Fibroblast of lung (primary cell): ENCODE data around the gene FAM117B.

Source experiments
- EZH2 ChIP-seq: IDR thresholded peaks from 2 replicates; pipeline ENCODE4 v1.5.1; 2012; ENCODE audit warnings: low read length, control low read depth, mild to moderate bottlenecking; ENCODE audit errors: missing control alignments
- TF ChIP-seq, protein P1 (sequence below), 2 donors: IDR thresholded peaks in 1 of 2; conservative IDR thresholded peaks in 1 of 2; 1 replicate in 1 of 2; 2 replicates in 1 of 2; pipeline ENCODE4 v1.5.1; 2011 to 2012; ENCODE audit warnings: low read length in 2 of 2, control low read depth in 1 of 2, inconsistent platforms in 1 of 2, low read depth in 1 of 2, mild to moderate bottlenecking in 1 of 2

- TF ChIP-seq, protein P1, sequence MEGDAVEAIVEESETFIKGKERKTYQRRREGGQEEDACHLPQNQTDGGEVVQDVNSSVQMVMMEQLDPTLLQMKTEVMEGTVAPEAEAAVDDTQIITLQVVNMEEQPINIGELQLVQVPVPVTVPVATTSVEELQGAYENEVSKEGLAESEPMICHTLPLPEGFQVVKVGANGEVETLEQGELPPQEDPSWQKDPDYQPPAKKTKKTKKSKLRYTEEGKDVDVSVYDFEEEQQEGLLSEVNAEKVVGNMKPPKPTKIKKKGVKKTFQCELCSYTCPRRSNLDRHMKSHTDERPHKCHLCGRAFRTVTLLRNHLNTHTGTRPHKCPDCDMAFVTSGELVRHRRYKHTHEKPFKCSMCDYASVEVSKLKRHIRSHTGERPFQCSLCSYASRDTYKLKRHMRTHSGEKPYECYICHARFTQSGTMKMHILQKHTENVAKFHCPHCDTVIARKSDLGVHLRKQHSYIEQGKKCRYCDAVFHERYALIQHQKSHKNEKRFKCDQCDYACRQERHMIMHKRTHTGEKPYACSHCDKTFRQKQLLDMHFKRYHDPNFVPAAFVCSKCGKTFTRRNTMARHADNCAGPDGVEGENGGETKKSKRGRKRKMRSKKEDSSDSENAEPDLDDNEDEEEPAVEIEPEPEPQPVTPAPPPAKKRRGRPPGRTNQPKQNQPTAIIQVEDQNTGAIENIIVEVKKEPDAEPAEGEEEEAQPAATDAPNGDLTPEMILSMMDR (conservative IDR thresholded peaks at IDR 0.05 in 1 of 2, IDR thresholded peaks at IDR 0.05 in 1 of 2; ENCODE audit: low read depth in 1 of 2, low read length in 2 of 2), result no peak
- TF ChIP-seq EZH2, result no peak
These were observed 55.1 kb downstream of the FAM117B start for GRCh38 chr2:202689898-202690297.
